Hepatocyte (in vitro differentiated cells): Measurements from ENCODE around the gene MRO. TPM values are rescaled to one million over a fixed set of nuclear protein-coding genes. Genes with fewer than 3 reads are reported as not detected.

Experiments
- DNase-seq: peaks from one replicate; pipeline ENCODE4 v3.0.0-alpha.2; 2016; ENCODE audit warnings: low spot score
- H2AFZ ChIP-seq: fragments of 200-600 bp; sonication (generic); 2 replicates; pipeline ENCODE4 v1.6.0; 2016; ENCODE audit warnings: antibody characterized with exemption, mild to moderate bottlenecking
- H3K27ac ChIP-seq: fragments of 200-600 bp; sonication (generic); 2 replicates; pipeline ENCODE4 v1.5.1; 2016; ENCODE audit warnings: mild to moderate bottlenecking
- H3K27me3 ChIP-seq: fragments of 200-600 bp; sonication (generic); 2 replicates; pipeline ENCODE4 v1.6.1; 2016
- H3K36me3 ChIP-seq: fragments of 200-600 bp; sonication (generic); replicated peaks from 2 replicates; pipeline ENCODE4 v1.5.1; 2016; ENCODE audit warnings: low read depth; ENCODE audit not compliant: insufficient read depth
- H3K4me1 ChIP-seq: fragments of 200-600 bp; sonication (generic); 2 replicates; pipeline ENCODE4 v1.5.1; 2016; ENCODE audit warnings: mild to moderate bottlenecking, moderate library complexity; ENCODE audit not compliant: insufficient read depth
- H3K4me2 ChIP-seq: fragments of 200-600 bp; sonication (generic); 2 replicates; pipeline ENCODE4 v1.6.0; 2016
- H3K4me3 ChIP-seq: fragments of 200-600 bp; sonication (generic); 2 replicates; pipeline ENCODE4 v1.5.1; 2016; ENCODE audit warnings: mild to moderate bottlenecking
- H3K79me2 ChIP-seq: fragments of 200-600 bp; sonication (generic); 2 replicates; pipeline ENCODE4 v1.6.0; 2017; ENCODE audit warnings: mild to moderate bottlenecking
- H3K9me2 ChIP-seq: fragments of 200-600 bp; sonication (generic); replicated peaks from 2 replicates; pipeline ENCODE4 v1.6.0; 2017; ENCODE audit warnings: mild to moderate bottlenecking; ENCODE audit not compliant: insufficient read depth
- H3K9me3 ChIP-seq: fragments of 200-600 bp; sonication (generic); 2 replicates; pipeline ENCODE4 v1.5.1; 2016; ENCODE audit warnings: low read depth, mild to moderate bottlenecking
- H4K20me1 ChIP-seq: fragments of 200-600 bp; sonication (generic); 2 replicates; pipeline ENCODE4 v1.6.0; 2016; ENCODE audit warnings: mild to moderate bottlenecking; ENCODE audit not compliant: insufficient read depth, poor library complexity, severe bottlenecking
- EZH2 ChIP-seq: fragments of 200-600 bp; sonication (generic); IDR thresholded peaks from 2 replicates; pipeline ENCODE4 v1.6.1; 2016; ENCODE audit warnings: antibody characterized with exemption, mild to moderate bottlenecking, borderline replicate concordance
- EZH2phosphoT487 ChIP-seq: fragments of 200-600 bp; sonication (generic); IDR thresholded peaks from one replicate; pipeline ENCODE4 v1.6.1; 2018; ENCODE audit warnings: antibody characterized with exemption, mild to moderate bottlenecking, low read depth, moderate library complexity; ENCODE audit not compliant: unreplicated experiment, severe bottlenecking
- WGBS: methylation state at CpG from one replicate; pipeline ENCODE4 v1.1.6; 2016; ENCODE audit warnings: low lambda C conversion rate; ENCODE audit errors: missing lambda C conversion rate; 5-methylcytosine and 5-hydroxymethylcytosine counted together
- polyA plus RNA-seq: library from polyadenylated mRNA; unstranded; fragments of >200 nt; fragmentation: Nextera tagmentation; extraction: Ambion mirVana; gene quantifications from 2 replicates; pipeline ENCODE4 v1.2.1, GENCODE V29; 2016
- total RNA-seq: library from RNA; depleted of rRNA; stranded (reverse); fragments of >200 nt; gene quantifications from 2 replicates; pipeline ENCODE4 v1.2.3, GENCODE V29; 2014
- TF ChIP-seq, protein P1 (sequence below): fragments of 200-600 bp; sonication (generic); IDR thresholded peaks from 2 replicates; pipeline ENCODE4 v1.5.1; 2016; ENCODE audit warnings: antibody characterized with exemption, mild to moderate bottlenecking; ENCODE audit not compliant: poor library complexity

Gene MRO
- total and polyA plus RNA-seq, 2 experiments from 2014 or later = 1.3 to 2.0 TPM

DNA sequence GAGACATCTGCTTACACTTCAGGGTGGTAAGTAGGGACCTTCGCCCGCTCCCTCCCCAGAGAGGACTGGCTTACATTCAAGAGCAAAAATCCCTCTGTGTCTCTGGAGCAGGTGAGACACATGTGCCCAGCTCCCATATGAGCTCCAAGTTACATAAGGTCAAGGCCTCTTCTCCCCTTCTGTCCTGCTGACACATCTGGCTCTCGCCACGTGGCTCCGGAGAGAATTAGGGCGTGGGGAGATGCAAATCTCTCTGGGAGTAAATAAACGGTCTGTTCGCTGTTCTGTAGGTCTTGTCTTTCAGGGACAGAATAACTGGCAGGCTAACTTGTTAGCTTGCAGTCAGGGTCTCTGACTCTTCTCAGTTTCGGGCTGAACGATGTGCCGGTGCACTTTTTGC, 16.2 kb downstream of the MRO start:
- Histone ChIP-seq H3K36me3 (no peaks in the 10 kb centered on the region), H3K4me3 (no peak overlapping the region), H3K9me3 (no peaks in the 10 kb centered on the region), H2AFZ (no peak overlapping the region), H3K27me3 (no peaks in the 10 kb centered on the region), H4K20me1 (no peaks in the 10 kb centered on the region), H3K4me2 (no peak overlapping the region), H3K27ac (no peak overlapping the region), H3K79me2 (no peaks in the 10 kb centered on the region), H3K4me1 (peaks cover 7% of the 10 kb centered on the region), H3K9me2 (no peaks in the 10 kb centered on the region)
- DNase-seq = peak; percentile 43
- TF ChIP-seq EZH2phosphoT487 (no peak), EZH2 (no peak)
- TF ChIP-seq, protein P1, sequence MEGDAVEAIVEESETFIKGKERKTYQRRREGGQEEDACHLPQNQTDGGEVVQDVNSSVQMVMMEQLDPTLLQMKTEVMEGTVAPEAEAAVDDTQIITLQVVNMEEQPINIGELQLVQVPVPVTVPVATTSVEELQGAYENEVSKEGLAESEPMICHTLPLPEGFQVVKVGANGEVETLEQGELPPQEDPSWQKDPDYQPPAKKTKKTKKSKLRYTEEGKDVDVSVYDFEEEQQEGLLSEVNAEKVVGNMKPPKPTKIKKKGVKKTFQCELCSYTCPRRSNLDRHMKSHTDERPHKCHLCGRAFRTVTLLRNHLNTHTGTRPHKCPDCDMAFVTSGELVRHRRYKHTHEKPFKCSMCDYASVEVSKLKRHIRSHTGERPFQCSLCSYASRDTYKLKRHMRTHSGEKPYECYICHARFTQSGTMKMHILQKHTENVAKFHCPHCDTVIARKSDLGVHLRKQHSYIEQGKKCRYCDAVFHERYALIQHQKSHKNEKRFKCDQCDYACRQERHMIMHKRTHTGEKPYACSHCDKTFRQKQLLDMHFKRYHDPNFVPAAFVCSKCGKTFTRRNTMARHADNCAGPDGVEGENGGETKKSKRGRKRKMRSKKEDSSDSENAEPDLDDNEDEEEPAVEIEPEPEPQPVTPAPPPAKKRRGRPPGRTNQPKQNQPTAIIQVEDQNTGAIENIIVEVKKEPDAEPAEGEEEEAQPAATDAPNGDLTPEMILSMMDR = no peak
- 65% methylated on average over 11 of the region's 11 CpGs for WGBS

DNA sequence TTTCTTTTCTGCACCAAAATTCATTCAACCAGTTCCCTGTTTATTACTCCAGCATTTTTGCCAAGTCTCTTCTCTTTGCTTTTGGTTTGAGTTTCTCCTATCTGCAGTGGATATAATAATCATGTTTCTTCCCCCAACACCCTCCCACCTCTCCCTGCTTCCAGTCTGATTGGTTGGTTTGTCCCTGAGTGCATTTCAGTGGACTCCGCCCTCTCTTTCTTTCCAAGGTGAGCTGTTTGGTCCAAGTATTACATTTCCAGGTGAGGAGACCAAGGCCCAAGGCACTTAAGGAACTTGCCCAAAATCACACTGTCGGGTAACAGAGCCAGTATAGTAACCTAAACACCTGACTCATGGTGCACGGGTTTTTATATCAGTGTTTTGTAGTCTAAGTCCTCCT, 17.7 kb downstream of the MRO start:
- H3K9me2 ChIP-seq = no peaks in the 10 kb centered on the region
- TF ChIP-seq EZH2 = no peak
- TF ChIP-seq EZH2phosphoT487 = no peak
- TF ChIP-seq, protein P1 = no peak

DNA sequence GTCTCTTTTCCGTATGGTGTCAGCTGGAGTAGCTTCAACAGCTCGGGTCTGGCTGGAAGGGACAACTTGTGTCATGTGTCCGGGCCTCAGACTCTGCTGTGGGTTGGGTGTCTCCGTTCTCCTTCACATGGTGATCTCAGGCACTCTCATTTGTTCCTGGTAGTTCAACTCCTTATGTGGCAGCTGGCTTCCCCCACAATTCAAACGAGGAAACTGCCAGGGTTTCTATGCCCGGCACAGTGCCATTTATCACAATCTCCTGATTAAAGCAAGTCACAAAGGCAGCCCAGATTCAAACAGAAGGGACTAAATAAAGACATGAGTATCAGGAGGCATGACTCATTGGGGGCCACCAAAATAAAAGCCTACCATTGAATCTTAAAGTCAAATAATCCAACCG, 22.7 kb downstream of the MRO start:
- no peak overlapping the region for H3K4me2 ChIP-seq
- H3K79me2 ChIP-seq = no peaks in the 10 kb centered on the region
- H2AFZ ChIP-seq = no peak overlapping the region
- 81% methylated on average over 7 of the region's 7 CpGs for WGBS
- H3K9me2 ChIP-seq = no peaks in the 10 kb centered on the region
- no peak for DNase-seq
- H3K27me3 ChIP-seq = no peaks in the 10 kb centered on the region
- TF ChIP-seq EZH2phosphoT487 = no peak
- TF ChIP-seq, protein P1 = no peak
- no peak for TF ChIP-seq EZH2
- peaks cover 6% of the 10 kb centered on the region for H3K4me1 ChIP-seq
- no peaks in the 10 kb centered on the region for H3K36me3 ChIP-seq
- H3K9me3 ChIP-seq = no peaks in the 10 kb centered on the region
- no peak overlapping the region for H3K4me3 ChIP-seq
- no peaks in the 10 kb centered on the region for H4K20me1 ChIP-seq
- H3K27ac ChIP-seq = peak overlapping the region; percentile 66

More for the DNA sequence above, 17.7 kb downstream of the MRO start:
- Histone ChIP-seq H3K36me3 (no peaks in the 10 kb centered on the region), H3K4me3 (no peak overlapping the region), H3K27me3 (no peaks in the 10 kb centered on the region), H2AFZ (no peak overlapping the region), H3K9me3 (no peaks in the 10 kb centered on the region), H3K79me2 (no peaks in the 10 kb centered on the region), H3K4me1 (peaks cover 7% of the 10 kb centered on the region), H3K27ac (no peak overlapping the region), H3K4me2 (no peak overlapping the region), H4K20me1 (no peaks in the 10 kb centered on the region)
- DNase-seq = no peak
- 54% methylated on average over 3 of the region's 3 CpGs for WGBS

DNA sequence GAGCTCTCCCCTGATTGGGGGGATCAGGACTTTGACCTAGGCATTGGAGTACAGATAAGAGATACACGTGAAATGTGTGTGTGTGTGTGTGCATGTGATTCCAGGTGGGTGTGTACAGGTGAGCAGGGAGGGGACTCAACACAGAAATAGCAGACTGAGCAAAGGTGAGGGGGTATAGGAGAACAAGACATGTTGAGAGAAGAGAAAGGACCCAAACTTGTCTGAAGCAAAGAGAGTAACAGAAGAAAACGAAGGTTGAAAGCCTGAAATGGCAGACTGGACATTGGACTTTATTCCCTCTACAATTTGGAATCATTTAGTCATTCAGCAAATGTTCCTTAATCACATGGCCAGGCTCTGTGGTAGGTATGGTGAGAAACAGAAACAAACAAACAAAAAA, 23.3 kb downstream of the MRO start:
- 66% methylated on average over 2 of the region's 2 CpGs for WGBS
- H3K27ac ChIP-seq = peak overlapping the region; percentile 66

More for the DNA sequence above, 23.3 kb downstream of the MRO start:
- Histone ChIP-seq H3K36me3 (no peaks in the 10 kb centered on the region), H3K4me1 (peaks cover 9% of the 10 kb centered on the region), H2AFZ (no peak overlapping the region), H3K9me2 (no peaks in the 10 kb centered on the region), H3K27me3 (no peaks in the 10 kb centered on the region), H3K4me2 (no peak overlapping the region), H4K20me1 (no peaks in the 10 kb centered on the region), H3K4me3 (no peak overlapping the region), H3K9me3 (no peaks in the 10 kb centered on the region), H3K79me2 (no peaks in the 10 kb centered on the region)
- peak; percentile 62 for DNase-seq
- TF ChIP-seq EZH2phosphoT487 (no peak), EZH2 (no peak)
- TF ChIP-seq, protein P1 = no peak
